Measurements from ENCODE around the gene CFAP141.
A peak's percentile ranks its signal among the peaks of the same experiment; 100 is the strongest.

Gene CFAP141

DNA sequence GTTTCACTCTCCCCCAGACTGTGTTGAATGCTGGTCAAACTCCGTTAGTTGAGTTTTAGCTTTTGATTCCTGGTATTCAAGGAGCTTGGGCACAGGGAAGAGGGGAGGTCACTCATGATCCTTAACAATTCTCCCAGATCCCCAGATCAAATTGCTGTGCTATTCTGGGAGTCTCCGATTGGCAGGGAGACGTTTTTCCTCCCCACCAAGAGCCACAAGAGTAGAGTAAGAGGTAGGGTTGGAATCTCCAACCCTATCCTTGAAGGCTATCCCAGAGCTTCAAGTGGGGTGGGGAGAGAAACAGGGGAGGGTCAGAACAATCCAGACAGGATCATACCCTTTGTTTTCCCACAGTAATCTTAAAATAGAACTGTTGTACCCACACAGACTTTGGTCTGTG is 13.7 kb downstream of the CFAP141 start:
- in situ Hi-C loops (cut with MboI; ENCODE audit: low sequenced_read_pairs, unreplicated experiment): loop anchor here (10.0 kb wide), 1 partner anchor 142 kb away; no protein-coding TSS in a partner anchor
- DNase-seq (ENCODE audit: low spot score): no peak
- TF ChIP-seq, protein P1, sequence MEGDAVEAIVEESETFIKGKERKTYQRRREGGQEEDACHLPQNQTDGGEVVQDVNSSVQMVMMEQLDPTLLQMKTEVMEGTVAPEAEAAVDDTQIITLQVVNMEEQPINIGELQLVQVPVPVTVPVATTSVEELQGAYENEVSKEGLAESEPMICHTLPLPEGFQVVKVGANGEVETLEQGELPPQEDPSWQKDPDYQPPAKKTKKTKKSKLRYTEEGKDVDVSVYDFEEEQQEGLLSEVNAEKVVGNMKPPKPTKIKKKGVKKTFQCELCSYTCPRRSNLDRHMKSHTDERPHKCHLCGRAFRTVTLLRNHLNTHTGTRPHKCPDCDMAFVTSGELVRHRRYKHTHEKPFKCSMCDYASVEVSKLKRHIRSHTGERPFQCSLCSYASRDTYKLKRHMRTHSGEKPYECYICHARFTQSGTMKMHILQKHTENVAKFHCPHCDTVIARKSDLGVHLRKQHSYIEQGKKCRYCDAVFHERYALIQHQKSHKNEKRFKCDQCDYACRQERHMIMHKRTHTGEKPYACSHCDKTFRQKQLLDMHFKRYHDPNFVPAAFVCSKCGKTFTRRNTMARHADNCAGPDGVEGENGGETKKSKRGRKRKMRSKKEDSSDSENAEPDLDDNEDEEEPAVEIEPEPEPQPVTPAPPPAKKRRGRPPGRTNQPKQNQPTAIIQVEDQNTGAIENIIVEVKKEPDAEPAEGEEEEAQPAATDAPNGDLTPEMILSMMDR (IDR thresholded peaks at IDR 0.05; ENCODE audit: borderline replicate concordance, control extremely low read depth, extremely low read depth, insufficient read depth, missing control alignments): no peak

DNA sequence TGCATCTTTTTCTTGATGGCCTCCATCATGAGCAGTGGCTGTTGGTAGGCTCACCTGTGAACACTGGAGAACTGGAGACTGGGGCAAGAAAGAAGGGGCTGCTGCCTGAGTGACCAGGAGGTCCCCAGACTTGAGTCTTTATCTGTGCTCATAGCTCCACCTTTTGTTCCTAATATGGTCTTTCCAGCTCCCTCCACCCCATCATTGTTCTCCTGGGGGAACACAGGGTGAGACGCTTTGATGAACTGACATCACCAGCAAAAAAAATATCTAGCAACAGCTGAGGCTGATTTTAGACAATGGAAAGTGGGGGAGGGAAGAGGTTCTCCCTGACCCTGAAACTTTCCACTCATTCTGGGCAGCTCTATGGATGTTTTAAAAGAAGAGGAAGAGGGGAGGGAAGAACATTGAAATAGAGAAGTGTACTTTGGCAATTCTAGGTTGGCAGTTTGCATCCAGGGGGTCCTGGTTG is 14.1 kb downstream of the CFAP141 start, which contains the start of gene TPM3:
TPM3 (minus strand) TSS at position 111 of the 472 bp plus-strand sequence; CDS start at position 29, 82 bp downstream.
- in situ Hi-C loops (cut with MboI; ENCODE audit: low sequenced_read_pairs, unreplicated experiment): loop anchor here (10.0 kb wide), 1 partner anchor 143 kb away; no protein-coding TSS in a partner anchor
- TF ChIP-seq, protein P1 (IDR thresholded peaks at IDR 0.05; ENCODE audit: borderline replicate concordance, control extremely low read depth, extremely low read depth, insufficient read depth, missing control alignments): no peak
- DNase-seq (ENCODE audit: low spot score): no peak

DNA sequence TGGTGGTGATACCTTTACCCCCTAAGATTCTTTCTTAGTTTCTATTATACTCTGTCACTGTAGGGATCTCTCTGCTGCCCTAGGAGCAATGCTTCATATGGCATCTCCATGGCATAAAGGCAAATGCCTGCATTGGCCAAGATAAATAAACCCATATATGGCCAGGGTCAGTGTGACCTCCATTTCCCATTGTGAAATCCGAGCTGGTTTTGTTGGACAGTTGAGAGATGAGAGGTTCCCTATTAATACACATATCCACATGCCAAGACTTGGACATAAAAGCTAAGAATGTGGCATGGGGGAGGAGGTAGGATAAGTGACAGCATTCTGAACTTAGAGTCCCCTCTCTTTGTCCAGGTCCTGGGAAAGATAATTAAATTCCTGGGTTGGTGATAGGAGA is 15.6 kb downstream of the CFAP141 start:
- DNase-seq (ENCODE audit: low spot score): no peak
- in situ Hi-C loops (cut with MboI; ENCODE audit: low sequenced_read_pairs, unreplicated experiment): loop anchor here (10.0 kb wide), 1 partner anchor 144 kb away; no protein-coding TSS in a partner anchor
- TF ChIP-seq, protein P1 (IDR thresholded peaks at IDR 0.05; ENCODE audit: borderline replicate concordance, control extremely low read depth, extremely low read depth, insufficient read depth, missing control alignments): no peak

DNA sequence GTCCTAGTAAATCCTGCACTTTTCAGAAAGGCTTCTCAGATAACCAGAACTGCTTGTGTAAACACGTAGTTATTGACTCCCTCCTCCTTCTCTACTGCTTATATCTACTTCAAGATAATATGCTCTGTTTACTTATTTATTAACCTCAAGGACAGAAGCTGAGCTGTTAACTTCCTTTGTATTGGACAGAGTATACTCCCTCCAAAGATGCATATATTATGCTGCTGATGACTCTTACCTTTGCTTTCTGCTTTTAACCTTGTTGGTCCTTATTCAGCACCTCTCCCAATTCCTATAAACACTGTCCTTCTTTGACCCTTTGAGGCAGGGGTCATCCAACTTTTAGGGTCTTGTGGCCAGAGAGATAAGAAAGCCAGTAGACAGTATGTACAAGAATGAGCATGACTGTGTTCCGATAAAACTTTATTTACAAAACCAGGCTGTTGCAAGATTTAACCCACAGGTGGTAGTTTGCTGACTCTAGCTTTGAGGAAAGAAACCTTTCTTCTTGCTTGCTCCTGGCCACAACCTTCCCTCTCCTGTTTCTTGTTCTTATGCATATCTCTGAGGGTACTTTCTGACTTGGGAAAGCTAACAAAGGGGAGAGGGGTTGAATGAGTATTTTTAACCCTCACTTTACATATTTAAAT is 19.2 kb downstream of the CFAP141 start:
- TF ChIP-seq, protein P1 (IDR thresholded peaks at IDR 0.05; ENCODE audit: borderline replicate concordance, control extremely low read depth, extremely low read depth, insufficient read depth, missing control alignments): no peak
- no peak for DNase-seq (ENCODE audit: low spot score)
- in situ Hi-C loops (cut with MboI; ENCODE audit: low sequenced_read_pairs, unreplicated experiment): no loop called here

DNA sequence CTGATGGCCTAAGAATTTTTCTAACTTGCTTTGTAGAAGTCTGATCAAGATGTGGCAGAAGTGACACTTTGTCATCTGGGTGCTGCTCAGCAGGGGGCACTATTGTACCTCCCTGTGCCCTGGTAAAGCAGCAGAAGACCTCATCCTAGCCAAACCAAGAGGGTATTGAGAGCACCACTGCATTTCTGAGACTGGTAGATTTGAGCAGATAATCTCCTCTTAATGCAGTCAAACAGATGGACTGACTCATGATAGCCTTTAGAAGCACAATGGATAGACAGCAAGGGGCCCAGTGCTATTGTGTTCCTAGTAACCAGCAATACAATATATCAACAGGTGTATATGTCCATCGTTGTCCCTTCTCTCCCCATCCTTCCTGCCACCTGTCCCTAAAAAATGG is 20.0 kb downstream of the CFAP141 start:
- in situ Hi-C loops (cut with MboI; ENCODE audit: low sequenced_read_pairs, unreplicated experiment): no loop called here
- TF ChIP-seq, protein P1 (IDR thresholded peaks at IDR 0.05; ENCODE audit: borderline replicate concordance, control extremely low read depth, extremely low read depth, insufficient read depth, missing control alignments): peak; percentile 62
- peak; percentile 72 for DNase-seq (ENCODE audit: low spot score)

DNA sequence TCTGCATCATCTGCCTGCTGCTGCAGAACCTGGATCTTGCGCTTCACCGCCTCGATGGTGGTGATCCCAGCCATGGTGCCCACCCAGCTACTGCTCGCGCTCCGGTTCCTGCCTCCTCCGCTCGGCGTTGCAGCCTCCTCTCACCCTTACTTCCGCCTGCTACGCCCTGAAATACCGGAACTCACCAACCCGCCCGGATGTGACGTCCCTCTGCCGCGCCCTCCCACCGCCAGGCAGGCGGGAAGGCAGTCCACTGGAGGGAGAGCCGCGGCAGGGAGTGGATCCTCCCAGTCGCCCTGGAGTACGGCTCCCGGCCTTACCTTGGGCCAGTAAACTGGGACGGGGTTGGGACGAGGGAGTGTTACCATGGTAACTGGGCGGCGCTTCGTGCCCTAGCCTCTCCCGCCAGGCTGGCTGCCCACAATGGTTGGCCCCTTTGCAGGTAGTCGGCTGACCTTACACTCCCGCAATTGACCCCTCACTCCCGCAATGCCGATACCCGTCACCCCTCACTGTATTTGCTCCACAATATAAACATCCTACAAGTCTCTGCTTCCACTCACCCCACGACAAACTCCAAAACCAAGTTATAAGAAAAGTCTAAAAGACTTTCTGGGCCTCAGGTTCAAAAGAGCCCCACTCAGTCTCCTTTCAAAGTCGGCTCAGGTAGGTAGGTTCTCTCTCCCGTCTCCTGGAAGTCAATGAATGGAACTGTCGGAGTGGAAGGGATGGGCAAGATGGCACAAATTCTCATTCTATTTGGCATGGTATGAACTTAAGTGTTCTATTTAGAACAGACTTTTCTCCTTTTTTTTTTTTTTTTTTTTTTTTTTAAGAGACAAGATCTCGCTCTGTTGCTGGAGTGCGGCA is 22.9 kb downstream of the CFAP141 start:
- TF ChIP-seq, protein P1 (IDR thresholded peaks at IDR 0.05; ENCODE audit: borderline replicate concordance, control extremely low read depth, extremely low read depth, insufficient read depth, missing control alignments): peak; percentile 2
- peak; percentile 96 for DNase-seq (ENCODE audit: low spot score)
- in situ Hi-C loops (cut with MboI; ENCODE audit: low sequenced_read_pairs, unreplicated experiment): no loop called here

Data from GM13976 (cell line).